Stimulated activated memory B cell treated with anti-CD40 and anti-IgM and Interleukin-4, amounts not matched to agents 10 μg/mL and 1 μg/mL and 100 μg/mL, for 72 hours (primary cell): ENCODE results near the gene MYO7B.
"Not testable (repeated sequence)": the region's sequence is repeated elsewhere in the genome, so short reads cannot be mapped to it uniquely, and the experiment has no call there.

Source experiments
- ATAC-seq: fragments of 150-1000 bp; cut with Tn5 transposase; 2 replicates; pipeline ENCODE4 v1.10.0; 2021
- H3K27ac Mint-ChIP-seq: one replicate; pipeline ENCODE4 v1.8.0; 2022; ENCODE audit warnings: mild to moderate bottlenecking, mixed read lengths
- H3K27me3 Mint-ChIP-seq: one replicate; pipeline ENCODE4 v1.8.0; 2022; ENCODE audit warnings: mixed read lengths
- H3K36me3 Mint-ChIP-seq: one replicate; pipeline ENCODE4 v1.8.0; 2022; ENCODE audit warnings: mixed read lengths
- H3K4me1 Mint-ChIP-seq: one replicate; pipeline ENCODE4 v1.8.0; 2022; ENCODE audit warnings: mixed read lengths
- H3K4me3 Mint-ChIP-seq: one replicate; pipeline ENCODE4 v1.8.0; 2022; ENCODE audit warnings: mild to moderate bottlenecking, moderate library complexity, mixed read lengths
- H3K9me3 Mint-ChIP-seq: one replicate; pipeline ENCODE4 v1.8.0; 2022; ENCODE audit warnings: mixed read lengths

MYO7B gene

DNA sequence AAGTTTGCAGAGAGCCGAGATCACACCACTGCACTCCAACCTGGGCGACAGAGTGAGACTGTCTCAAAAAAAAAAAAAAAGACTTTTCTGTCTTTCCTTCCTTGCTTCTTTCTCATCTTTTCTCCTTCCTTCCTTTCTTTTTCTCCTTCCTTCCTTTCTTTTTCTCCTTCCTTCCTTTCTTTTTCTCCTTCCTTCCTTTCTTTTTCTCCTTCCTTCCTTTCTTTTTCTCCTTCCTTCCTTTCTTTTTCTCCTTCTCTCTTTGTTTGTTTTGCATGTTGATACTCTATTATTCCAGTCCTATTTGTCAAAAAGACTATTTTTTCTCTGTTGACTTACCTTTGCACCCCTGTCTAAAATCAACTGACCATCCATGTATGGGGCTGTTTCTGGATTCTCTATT, 36.9 kb downstream of the MYO7B start:
- peaks cover 32% of the 10 kb centered on the region for H3K4me1 Mint-ChIP-seq
- not testable (repeated sequence) for ATAC-seq, H3K36me3 Mint-ChIP-seq, H3K27ac Mint-ChIP-seq, H3K27me3 Mint-ChIP-seq, H3K4me3 Mint-ChIP-seq, H3K9me3 Mint-ChIP-seq

DNA sequence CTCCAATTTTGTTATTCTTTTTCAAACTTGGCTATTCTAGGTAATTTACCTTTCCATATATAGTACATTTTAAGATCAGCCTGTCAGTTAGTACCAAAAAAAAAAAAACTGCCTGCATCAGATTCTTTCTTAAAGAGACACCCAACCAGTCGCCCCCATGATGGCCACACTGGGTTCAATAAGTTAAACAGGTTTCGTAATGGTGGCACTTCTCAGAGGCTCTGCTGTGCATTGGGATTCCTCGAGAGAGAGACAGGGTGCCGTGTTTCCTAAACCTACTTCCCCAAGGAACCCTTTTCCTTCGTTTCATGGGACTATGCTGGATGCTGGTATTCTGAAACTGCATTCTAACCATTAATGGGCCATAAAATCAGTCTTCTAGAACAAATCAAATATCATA, 37.4 kb downstream of the MYO7B start:
- no peak overlapping the region for H3K27ac Mint-ChIP-seq
- no peak for ATAC-seq
- H3K4me1 Mint-ChIP-seq = peaks cover 37% of the 10 kb centered on the region
- no peak overlapping the region for H3K4me3 Mint-ChIP-seq
- no peaks in the 10 kb centered on the region for H3K9me3 Mint-ChIP-seq
- H3K27me3 Mint-ChIP-seq = no peaks in the 10 kb centered on the region
- no peaks in the 10 kb centered on the region for H3K36me3 Mint-ChIP-seq

DNA sequence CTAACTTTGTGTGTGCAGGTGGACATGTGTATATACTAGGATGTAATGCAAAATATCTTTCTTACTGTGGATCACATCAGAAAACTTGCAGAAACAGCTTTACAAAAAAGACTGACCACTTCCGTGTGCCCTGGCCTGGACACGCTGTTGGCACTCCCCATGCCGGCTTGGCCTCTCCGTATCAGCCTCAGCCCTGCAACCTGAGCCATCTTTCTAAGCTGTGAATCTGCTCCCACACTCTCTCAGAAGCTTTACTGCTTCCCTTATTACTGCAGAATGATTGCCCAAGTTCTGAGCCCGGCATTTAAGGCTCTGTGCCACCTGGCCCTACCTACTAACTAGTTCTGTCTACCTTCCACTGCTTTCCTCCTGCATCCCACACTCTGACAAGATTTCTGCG, 37.8 kb downstream of the MYO7B start:
- H3K36me3 Mint-ChIP-seq = no peaks in the 10 kb centered on the region
- no peak overlapping the region for H3K27ac Mint-ChIP-seq
- H3K4me3 Mint-ChIP-seq = no peak overlapping the region
- H3K27me3 Mint-ChIP-seq = no peaks in the 10 kb centered on the region
- H3K9me3 Mint-ChIP-seq = no peaks in the 10 kb centered on the region
- H3K4me1 Mint-ChIP-seq = peaks cover 42% of the 10 kb centered on the region
- ATAC-seq = no peak

DNA sequence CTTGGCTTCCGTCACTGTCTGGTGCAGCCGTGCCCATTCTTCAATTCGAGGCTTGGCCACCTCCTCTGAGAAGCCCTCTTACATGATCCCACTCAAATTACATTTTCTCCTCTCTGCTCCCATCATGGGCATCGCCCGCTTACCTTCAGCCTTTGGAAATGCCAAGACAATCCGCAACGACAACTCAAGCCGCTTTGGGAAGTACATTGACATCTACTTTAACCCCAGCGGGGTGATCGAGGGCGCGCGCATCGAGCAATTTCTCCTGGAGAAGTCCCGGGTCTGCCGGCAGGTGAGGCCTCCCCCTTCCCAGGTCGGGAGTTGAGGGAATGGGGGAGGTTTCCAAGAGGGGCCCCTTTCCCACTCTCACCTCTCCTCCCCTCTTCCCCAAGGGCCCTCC, 38.3 kb downstream of the MYO7B start:
- H3K4me3 Mint-ChIP-seq = no peak overlapping the region
- H3K36me3 Mint-ChIP-seq = no peaks in the 10 kb centered on the region
- peaks cover 46% of the 10 kb centered on the region for H3K4me1 Mint-ChIP-seq
- H3K27ac Mint-ChIP-seq = no peak overlapping the region
- no peak for ATAC-seq
- no peaks in the 10 kb centered on the region for H3K9me3 Mint-ChIP-seq
- no peaks in the 10 kb centered on the region for H3K27me3 Mint-ChIP-seq

DNA sequence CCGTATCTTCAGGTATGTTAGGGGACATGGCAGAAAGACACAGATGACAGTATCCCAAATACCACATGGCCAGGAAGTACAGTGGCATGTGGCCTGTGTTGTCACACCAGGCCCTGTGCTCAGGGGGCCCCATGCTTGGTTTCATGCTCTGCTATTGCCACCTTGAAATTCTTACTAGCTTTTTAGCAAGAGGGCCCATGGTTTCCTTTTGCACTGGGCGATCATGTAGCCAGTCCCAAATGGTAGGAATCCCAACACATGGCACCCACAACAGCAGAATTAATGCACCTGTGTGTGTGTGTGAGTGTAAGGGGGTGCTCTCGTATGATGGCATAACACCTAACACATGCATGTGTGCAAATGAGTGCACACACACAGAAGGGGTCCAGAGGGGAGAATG, 39.2 kb downstream of the MYO7B start:
- Mint-ChIP-seq H3K27me3 (no peaks in the 10 kb centered on the region), H3K9me3 (no peaks in the 10 kb centered on the region), H3K4me3 (no peak overlapping the region), H3K36me3 (no peaks in the 10 kb centered on the region), H3K4me1 (peaks cover 51% of the 10 kb centered on the region), H3K27ac (peak overlapping the region; percentile 75)
- ATAC-seq = no peak

DNA sequence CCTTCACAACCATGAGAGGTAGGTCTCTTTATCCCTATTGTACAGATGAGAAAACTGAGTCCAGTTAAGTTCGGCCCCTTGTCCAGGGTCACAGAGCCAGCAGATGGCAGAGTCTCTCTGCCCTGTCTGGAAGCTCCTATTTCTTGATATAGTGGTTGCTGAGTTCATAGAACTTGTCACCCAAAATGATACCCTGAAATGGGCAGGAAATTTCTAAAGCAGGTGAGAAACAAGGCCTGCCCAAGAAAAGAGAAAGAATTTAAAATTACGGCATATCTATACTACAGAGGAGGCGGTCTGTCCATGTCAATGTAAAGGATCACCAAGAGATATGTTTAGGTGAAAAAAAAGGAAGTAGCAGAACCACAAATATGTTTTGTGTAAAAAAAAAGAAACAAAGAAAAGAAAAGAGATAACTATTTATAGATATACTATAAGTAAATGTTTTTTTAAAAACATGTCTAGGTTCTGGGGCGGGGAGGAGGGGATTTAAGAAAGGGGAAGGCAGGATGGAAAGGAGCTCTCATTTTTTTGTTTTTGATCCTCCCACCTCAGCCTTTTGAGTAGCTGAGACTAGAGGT, 39.8 kb downstream of the MYO7B start:
- H3K27me3 Mint-ChIP-seq = no peaks in the 10 kb centered on the region
- no peak overlapping the region for H3K4me3 Mint-ChIP-seq
- no peaks in the 10 kb centered on the region for H3K9me3 Mint-ChIP-seq
- ATAC-seq = no peak
- peaks cover 51% of the 10 kb centered on the region for H3K4me1 Mint-ChIP-seq
- H3K27ac Mint-ChIP-seq = peak overlapping the region; percentile 75
- H3K36me3 Mint-ChIP-seq = no peaks in the 10 kb centered on the region

DNA sequence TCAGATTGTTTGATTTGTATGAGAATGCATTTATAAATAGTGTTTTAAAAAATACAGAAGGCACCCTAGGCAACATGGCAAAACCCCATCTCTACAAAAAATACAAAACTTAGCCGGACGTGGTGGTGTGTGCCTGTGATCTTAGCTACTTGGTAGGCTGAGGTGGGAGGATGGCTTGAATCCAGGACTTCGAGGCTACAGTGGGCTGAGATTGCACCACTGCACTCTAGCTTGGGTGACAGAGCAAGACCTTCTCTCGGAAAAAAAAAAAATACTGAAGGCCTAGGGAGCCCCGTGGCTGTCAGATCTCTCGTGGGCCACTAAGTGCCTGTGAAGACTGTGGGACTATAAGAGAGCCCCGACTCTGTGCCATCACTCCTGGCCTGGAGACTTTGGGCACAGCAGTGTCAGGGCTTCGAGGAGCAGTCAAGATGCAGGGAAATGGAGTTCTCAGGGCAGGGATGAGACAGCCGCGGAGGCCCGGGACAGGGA, 40.5 kb downstream of the MYO7B start:
- Mint-ChIP-seq H3K27me3 (no peaks in the 10 kb centered on the region), H3K4me1 (peaks cover 51% of the 10 kb centered on the region), H3K36me3 (no peaks in the 10 kb centered on the region), H3K27ac (peak overlapping the region; percentile 75), H3K9me3 (no peaks in the 10 kb centered on the region), H3K4me3 (no peak overlapping the region)
- no peak for ATAC-seq

DNA sequence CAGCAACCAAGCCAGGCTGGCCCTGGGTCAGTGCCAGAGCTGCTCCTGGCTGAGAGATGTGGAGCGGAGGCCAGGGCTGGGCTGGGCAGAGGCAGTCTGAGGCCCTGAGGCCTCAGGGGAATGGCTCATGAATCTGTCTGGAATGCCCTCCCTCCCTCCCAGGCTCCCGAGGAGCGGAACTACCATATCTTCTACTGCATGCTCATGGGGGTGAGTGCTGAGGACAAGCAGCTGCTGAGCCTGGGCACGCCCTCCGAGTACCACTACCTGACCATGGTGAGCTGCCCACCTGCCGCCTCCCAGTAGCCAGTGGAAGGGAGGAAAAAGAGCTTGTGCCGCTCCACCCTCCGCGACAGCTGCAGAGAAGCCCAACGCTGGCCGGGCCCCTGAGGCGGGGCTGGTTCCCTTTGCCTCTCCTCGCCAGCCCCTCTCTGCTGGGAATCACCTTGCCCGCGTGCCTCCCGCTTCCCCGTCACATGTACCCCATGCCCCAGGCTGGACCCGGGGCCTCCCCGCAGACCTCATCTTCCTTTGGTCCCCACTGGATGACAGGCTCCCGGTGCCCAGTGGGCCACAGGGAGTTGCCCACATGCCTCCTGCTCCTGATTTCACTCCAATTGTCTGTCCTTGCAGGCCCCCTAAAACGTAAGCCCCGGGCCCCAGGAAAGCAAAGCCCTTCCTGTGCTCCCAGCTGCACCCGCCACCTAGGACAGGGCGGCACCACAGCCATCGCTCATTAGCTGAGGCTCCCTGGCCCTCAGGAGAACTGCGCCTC, 41.1 kb downstream of the MYO7B start:
- peak overlapping the region; percentile 81 for H3K27ac Mint-ChIP-seq

DNA sequence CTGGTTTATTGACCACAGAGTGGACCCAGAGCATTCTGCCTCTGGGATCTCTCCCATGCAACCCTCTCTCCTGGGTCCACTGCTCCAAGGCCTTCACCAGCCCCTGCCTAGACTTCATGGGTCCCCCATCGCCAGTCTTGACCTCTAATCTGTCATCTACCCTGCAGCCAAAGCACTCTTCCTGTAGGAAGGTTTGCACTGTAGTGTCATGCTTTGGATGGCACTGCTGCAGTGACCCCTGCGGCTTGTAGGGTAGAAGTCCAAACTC, 41.7 kb downstream of the MYO7B start:
- Mint-ChIP-seq H3K4me1 (peaks cover 51% of the 10 kb centered on the region), H3K36me3 (no peaks in the 10 kb centered on the region), H3K9me3 (no peaks in the 10 kb centered on the region), H3K27ac (peak overlapping the region; percentile 81), H3K4me3 (peak overlapping the region; percentile 49), H3K27me3 (no peaks in the 10 kb centered on the region)
- no peak for ATAC-seq

More for the DNA sequence above, 41.1 kb downstream of the MYO7B start:
- ATAC-seq = no peak
- no peaks in the 10 kb centered on the region for H3K9me3 Mint-ChIP-seq
- peaks cover 51% of the 10 kb centered on the region for H3K4me1 Mint-ChIP-seq
- no peaks in the 10 kb centered on the region for H3K27me3 Mint-ChIP-seq
- no peak overlapping the region for H3K4me3 Mint-ChIP-seq
- H3K36me3 Mint-ChIP-seq = no peaks in the 10 kb centered on the region

DNA sequence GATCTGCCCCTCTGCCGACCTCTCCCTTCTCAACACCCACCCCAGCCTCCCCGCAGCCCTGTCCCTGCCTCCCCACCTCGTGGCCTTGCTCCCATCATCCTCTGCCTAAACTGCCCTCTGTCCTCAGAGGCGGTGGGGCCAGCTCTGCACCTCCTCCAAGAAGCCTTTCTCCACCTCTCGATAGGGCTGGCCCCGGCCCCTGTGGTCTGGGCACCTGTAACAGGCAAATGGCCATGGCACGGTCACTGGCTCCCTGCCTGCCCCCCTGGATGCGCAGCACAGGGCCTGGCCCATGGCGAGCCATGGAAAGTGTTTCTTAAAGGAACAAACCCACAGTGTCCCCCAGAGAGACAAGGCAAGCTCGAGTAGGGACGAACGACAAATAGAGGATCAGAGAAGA, 42.0 kb downstream of the MYO7B start:
- H3K36me3 Mint-ChIP-seq = no peaks in the 10 kb centered on the region
- H3K9me3 Mint-ChIP-seq = no peaks in the 10 kb centered on the region
- peak; percentile 31 for ATAC-seq
- peak overlapping the region; percentile 49 for H3K4me3 Mint-ChIP-seq
- peaks cover 47% of the 10 kb centered on the region for H3K4me1 Mint-ChIP-seq
- H3K27me3 Mint-ChIP-seq = no peaks in the 10 kb centered on the region
- H3K27ac Mint-ChIP-seq = peak overlapping the region; percentile 81

DNA sequence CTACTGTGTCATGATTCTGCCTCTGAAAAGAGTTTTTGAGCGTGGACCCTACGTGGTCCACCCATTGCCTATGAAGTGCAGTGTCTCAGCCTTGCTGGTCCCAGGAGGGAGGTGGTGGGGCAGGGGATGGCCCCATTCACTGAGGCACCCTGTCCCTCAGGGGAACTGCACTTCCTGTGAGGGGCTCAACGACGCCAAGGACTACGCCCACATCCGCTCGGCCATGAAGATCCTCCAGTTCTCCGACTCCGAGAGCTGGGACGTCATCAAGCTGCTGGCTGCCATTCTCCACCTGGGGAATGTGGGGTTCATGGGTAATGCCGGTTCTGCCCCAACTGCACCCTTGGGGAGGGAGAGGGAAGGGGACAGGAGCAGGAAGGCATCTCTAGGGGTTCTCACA, 42.5 kb downstream of the MYO7B start:
- H3K4me3 Mint-ChIP-seq = peak overlapping the region; percentile 49
- H3K9me3 Mint-ChIP-seq = no peaks in the 10 kb centered on the region
- H3K4me1 Mint-ChIP-seq = peaks cover 45% of the 10 kb centered on the region

DNA sequence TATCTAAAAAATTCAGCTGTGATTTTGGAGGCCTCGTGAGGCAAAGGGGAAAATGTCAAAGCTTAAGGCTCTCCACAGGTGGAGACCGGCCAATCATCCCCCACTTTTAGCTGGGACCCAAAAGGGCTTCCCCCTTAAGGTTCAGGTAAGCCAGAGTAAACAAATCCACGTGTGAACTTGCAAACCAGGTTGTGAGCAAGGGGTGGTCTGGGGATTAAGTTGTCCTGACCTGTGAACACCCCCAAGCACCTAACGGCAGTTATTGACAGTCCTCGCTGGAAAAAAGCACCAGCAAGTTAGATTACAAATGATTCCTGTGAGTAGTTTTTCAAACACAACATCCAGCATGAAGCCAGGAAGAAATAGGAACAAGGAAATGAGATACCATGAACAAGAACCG, 42.9 kb downstream of the MYO7B start:
- Mint-ChIP-seq H3K4me1 (peaks cover 45% of the 10 kb centered on the region), H3K36me3 (no peaks in the 10 kb centered on the region), H3K9me3 (no peaks in the 10 kb centered on the region), H3K27ac (peak overlapping the region; percentile 81), H3K27me3 (no peaks in the 10 kb centered on the region), H3K4me3 (no peak overlapping the region)
- no peak for ATAC-seq

More for the DNA sequence above, 42.5 kb downstream of the MYO7B start:
- Mint-ChIP-seq H3K27ac (peak overlapping the region; percentile 81), H3K27me3 (no peaks in the 10 kb centered on the region), H3K36me3 (no peaks in the 10 kb centered on the region)
- peak; percentile 82 for ATAC-seq

DNA sequence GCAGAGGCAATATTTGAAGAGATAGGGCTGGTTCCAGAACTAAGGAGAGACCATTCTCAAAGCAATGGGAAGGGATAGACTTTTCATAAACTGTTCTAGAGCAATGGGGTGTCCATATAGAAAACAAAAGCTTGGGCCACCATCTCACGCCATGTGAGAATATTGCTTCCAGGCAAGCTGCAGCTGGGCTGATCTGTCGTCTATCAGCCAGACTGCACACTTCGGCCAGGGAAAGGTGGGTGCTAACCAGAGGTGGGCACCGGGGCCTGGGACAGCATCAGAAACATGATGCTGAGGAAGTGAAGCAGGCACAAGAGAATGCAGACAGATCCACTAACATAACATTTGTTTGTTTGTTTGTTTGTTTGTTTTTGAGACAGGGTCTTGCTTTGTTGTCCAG, 43.7 kb downstream of the MYO7B start:
- no peaks in the 10 kb centered on the region for H3K36me3 Mint-ChIP-seq
- H3K4me3 Mint-ChIP-seq = no peak overlapping the region
- H3K27ac Mint-ChIP-seq = no peak overlapping the region
- no peaks in the 10 kb centered on the region for H3K9me3 Mint-ChIP-seq
- H3K4me1 Mint-ChIP-seq = peaks cover 45% of the 10 kb centered on the region
- no peak for ATAC-seq
- H3K27me3 Mint-ChIP-seq = no peaks in the 10 kb centered on the region

DNA sequence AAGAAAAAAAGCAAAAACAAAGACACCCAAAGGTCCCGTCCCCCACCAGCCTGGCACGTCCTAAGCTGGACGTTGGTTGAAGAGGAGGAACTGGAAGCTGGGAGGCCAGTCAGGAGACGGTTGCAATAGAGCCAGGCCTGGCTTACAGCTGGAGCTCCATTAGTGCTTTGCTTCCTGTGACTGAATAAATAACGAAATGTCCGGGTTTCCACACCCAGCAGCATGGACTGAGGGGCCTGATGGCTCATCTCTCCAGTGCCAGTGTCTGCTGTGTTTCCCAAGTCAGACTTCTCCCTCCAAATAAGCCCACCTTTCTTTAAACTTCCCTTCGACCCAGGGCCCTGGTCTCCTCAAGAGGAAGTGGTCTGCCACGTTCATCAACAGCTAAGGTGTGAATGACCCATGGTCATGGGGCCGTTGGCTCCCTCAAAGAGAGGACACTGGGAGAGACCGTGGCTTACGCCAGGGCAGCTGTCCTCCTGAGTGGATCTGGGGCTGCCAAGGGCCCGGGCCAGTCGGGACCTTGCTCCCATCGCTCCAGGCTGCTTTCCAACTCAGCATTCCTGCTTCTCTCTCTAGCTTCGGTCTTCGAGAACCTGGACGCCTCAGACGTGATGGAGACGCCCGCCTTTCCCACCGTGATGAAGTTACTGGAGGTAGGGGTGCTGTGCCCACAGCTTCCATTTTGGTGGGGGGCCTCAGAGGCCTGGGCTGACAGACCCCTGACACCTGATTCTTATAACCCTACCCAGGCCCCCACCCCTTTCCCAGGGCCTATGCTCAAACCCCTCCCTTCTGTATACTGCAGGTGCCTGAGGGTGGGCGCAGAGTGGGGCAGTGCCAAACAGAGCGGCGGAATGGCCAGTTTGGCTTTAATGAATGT, 44.9 kb downstream of the MYO7B start:
- Mint-ChIP-seq H3K27me3 (no peaks in the 10 kb centered on the region), H3K4me1 (peaks cover 38% of the 10 kb centered on the region), H3K27ac (no peak overlapping the region)

DNA sequence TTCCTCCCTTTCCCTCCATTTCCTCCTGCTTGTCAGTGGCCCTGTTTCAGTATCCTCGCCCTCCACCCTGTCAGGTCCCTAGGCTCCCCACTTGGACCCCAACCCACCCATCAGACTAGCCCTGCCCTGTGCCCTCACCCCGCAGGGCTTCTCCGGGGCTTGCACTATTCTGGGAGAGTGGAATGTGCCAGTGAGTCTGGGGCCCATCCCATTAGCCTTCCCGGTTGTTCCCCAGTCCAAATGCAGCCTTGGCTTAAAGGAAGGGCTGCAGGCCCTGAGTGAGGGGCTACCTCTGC, 45.5 kb downstream of the MYO7B start:
- Mint-ChIP-seq H3K9me3 (no peaks in the 10 kb centered on the region), H3K27ac (no peak overlapping the region), H3K4me3 (no peak overlapping the region), H3K36me3 (no peaks in the 10 kb centered on the region), H3K27me3 (no peaks in the 10 kb centered on the region), H3K4me1 (peaks cover 32% of the 10 kb centered on the region)
- ATAC-seq = no peak

More for the DNA sequence above, 44.9 kb downstream of the MYO7B start:
- no peak for ATAC-seq
- no peak overlapping the region for H3K4me3 Mint-ChIP-seq
- no peaks in the 10 kb centered on the region for H3K9me3 Mint-ChIP-seq
- H3K36me3 Mint-ChIP-seq = no peaks in the 10 kb centered on the region
